ENCODE measurements around the gene INMT. TPM values are rescaled to one million over a fixed set of nuclear protein-coding genes. Genes with fewer than 3 reads are reported as not detected.

Gene INMT
- total and polyA plus RNA-seq, 2 donors (not counting 1 experiment from before 2014, with no cell fraction given): 0.15 TPM; not detected in 1

GRCh38 chr7:30788640-30789333, 36.9 kb downstream of the INMT start:
- no peaks in the 10 kb centered on the region for H3K9me3 ChIP-seq (ENCODE audit: control extremely low read depth in 1 of 3, control insufficient read depth in 2 of 3, insufficient read depth in 1 of 3, low read length in 2 of 3)
- ChIA-PET POLR2A (no interaction called here), CTCF (no interaction called here)
- no peaks in the 10 kb centered on the region for H3K9me3 Mint-ChIP-seq (ENCODE audit: insufficient read depth)
- TF ChIP-seq CTCF (IDR thresholded peaks at IDR 0.05) (no peak), EZH2 (IDR thresholded peaks at IDR 0.05; ENCODE audit: borderline replicate concordance, insufficient read depth, low read depth, low read length, poor library complexity, severe bottlenecking) (no peak)
- no peak overlapping the region for H3K27ac Mint-ChIP-seq
- H4K20me1 ChIP-seq (ENCODE audit: control insufficient read depth, insufficient read depth, low read length, poor library complexity, severe bottlenecking): no peaks in the 10 kb centered on the region
- no peaks in the 10 kb centered on the region for H3K4me1 ChIP-seq (ENCODE audit: control insufficient read depth in 2 of 2, insufficient read depth in 2 of 2, low read length in 2 of 2)
- H3K4me1 Mint-ChIP-seq: no peaks in the 10 kb centered on the region
- no peak overlapping the region for H3K4me2 ChIP-seq (replicated peaks; ENCODE audit: low read depth, low read length, poor library complexity, severe bottlenecking)
- H3K27ac ChIP-seq (ENCODE audit: low read length in 2 of 2): no peak overlapping the region
- intact Hi-C loops (cut with micrococcal nuclease): no loop called here
- no peak overlapping the region for H2AFZ ChIP-seq (ENCODE audit: insufficient read depth, low read depth, low read length, poor library complexity, severe bottlenecking)
- ATAC-seq (ENCODE audit: low read depth) (no peak), DNase-seq (no peak)
- H3K9ac ChIP-seq (ENCODE audit: low read length): no peak overlapping the region
- H3K4me3 ChIP-seq (ENCODE audit: control extremely low read depth in 1 of 5, extremely low read depth in 1 of 5, insufficient read depth in 1 of 5, low read depth in 2 of 5, low read length in 4 of 5): no peak overlapping the region
- no peak overlapping the region for H3K4me3 Mint-ChIP-seq
- H3K79me2 ChIP-seq (ENCODE audit: control insufficient read depth, insufficient read depth, low read length): no peaks in the 10 kb centered on the region
- H3K36me3 ChIP-seq (replicated peaks in 1 of 2; ENCODE audit: control extremely low read depth in 1 of 2, control insufficient read depth in 1 of 2, extremely low read depth in 1 of 2, insufficient read depth in 2 of 2, low read length in 1 of 2): no peaks in the 10 kb centered on the region
- WGBS (ENCODE audit: insufficient coverage): 67% methylated on average over 10 of the region's 11 CpGs
- no peaks in the 10 kb centered on the region for H3K27me3 Mint-ChIP-seq
- H3K27me3 ChIP-seq (replicated peaks in 1 of 4; ENCODE audit: control extremely low read depth in 1 of 4, control insufficient read depth in 3 of 4, insufficient read depth in 4 of 4, low read length in 3 of 4): no peaks in the 10 kb centered on the region

GRCh38 chr7:30789334-30789711, 37.4 kb downstream of the INMT start:
- TF ChIP-seq EZH2 (IDR thresholded peaks at IDR 0.05; ENCODE audit: borderline replicate concordance, insufficient read depth, low read depth, low read length, poor library complexity, severe bottlenecking) (no peak), CTCF (IDR thresholded peaks at IDR 0.05) (no peak)
- H3K27ac Mint-ChIP-seq: no peak overlapping the region
- ChIA-PET CTCF (no interaction called here), POLR2A (no interaction called here)
- H3K27me3 Mint-ChIP-seq: no peaks in the 10 kb centered on the region
- intact Hi-C loops (cut with micrococcal nuclease): no loop called here
- H3K9ac ChIP-seq (ENCODE audit: low read length): no peak overlapping the region
- H3K27me3 ChIP-seq (replicated peaks in 1 of 4; ENCODE audit: control extremely low read depth in 1 of 4, control insufficient read depth in 3 of 4, insufficient read depth in 4 of 4, low read length in 3 of 4): no peaks in the 10 kb centered on the region
- DNase-seq: no peak
- H4K20me1 ChIP-seq (ENCODE audit: control insufficient read depth, insufficient read depth, low read length, poor library complexity, severe bottlenecking): no peaks in the 10 kb centered on the region
- H3K9me3 ChIP-seq (ENCODE audit: control extremely low read depth in 1 of 3, control insufficient read depth in 2 of 3, insufficient read depth in 1 of 3, low read length in 2 of 3): no peaks in the 10 kb centered on the region
- H3K9me3 Mint-ChIP-seq (ENCODE audit: insufficient read depth): no peaks in the 10 kb centered on the region
- H3K4me1 Mint-ChIP-seq: no peaks in the 10 kb centered on the region
- H3K4me2 ChIP-seq (replicated peaks; ENCODE audit: low read depth, low read length, poor library complexity, severe bottlenecking): no peak overlapping the region
- H3K79me2 ChIP-seq (ENCODE audit: control insufficient read depth, insufficient read depth, low read length): no peaks in the 10 kb centered on the region
- H3K27ac ChIP-seq (ENCODE audit: low read length in 2 of 2): no peak overlapping the region
- no peaks in the 10 kb centered on the region for H3K36me3 ChIP-seq (replicated peaks in 1 of 2; ENCODE audit: control extremely low read depth in 1 of 2, control insufficient read depth in 1 of 2, extremely low read depth in 1 of 2, insufficient read depth in 2 of 2, low read length in 1 of 2)
- no peak overlapping the region for H3K4me3 Mint-ChIP-seq
- no peak overlapping the region for H3K4me3 ChIP-seq (ENCODE audit: control extremely low read depth in 1 of 5, extremely low read depth in 1 of 5, insufficient read depth in 1 of 5, low read depth in 2 of 5, low read length in 4 of 5)
- H3K4me1 ChIP-seq (ENCODE audit: control insufficient read depth in 2 of 2, insufficient read depth in 2 of 2, low read length in 2 of 2): no peaks in the 10 kb centered on the region
- no peak for ATAC-seq (ENCODE audit: low read depth)
- H2AFZ ChIP-seq (ENCODE audit: insufficient read depth, low read depth, low read length, poor library complexity, severe bottlenecking): no peak overlapping the region
- 100% methylated on average over 1 of the region's 3 CpGs for WGBS (ENCODE audit: insufficient coverage)
